ENCODE results near the gene P4HB. TPM values are rescaled to one million over a fixed set of nuclear protein-coding genes. Genes with fewer than 3 reads are reported as not detected.
A peak's percentile ranks its signal among the peaks of the same experiment; 100 is the strongest.

The P4HB gene
- total RNA-seq, 2 experiments from 2014 or later, result 223 to 233 TPM

DNA sequence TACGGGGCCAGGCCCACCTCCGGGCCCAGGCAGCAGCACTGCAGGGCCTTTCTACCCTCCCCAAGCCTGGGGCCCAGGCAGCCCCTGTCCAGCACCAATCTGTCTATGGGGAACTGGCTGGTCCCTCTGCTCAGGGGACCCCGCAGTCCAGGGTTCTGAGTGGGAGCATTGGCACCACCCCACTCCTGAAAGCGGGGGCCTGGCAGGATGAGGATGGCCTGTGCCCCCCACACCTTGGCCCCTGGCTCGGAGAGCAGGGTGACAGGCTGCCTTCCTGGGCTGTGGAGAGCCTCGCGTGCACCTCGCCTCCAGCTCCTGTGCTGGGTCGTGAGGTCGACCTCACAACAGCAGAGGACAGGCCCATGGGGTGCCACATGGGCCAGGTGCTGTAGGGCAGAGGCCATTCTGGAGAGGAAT, 43.1 kb upstream of the P4HB start:
- TF ChIP-seq, protein P1, sequence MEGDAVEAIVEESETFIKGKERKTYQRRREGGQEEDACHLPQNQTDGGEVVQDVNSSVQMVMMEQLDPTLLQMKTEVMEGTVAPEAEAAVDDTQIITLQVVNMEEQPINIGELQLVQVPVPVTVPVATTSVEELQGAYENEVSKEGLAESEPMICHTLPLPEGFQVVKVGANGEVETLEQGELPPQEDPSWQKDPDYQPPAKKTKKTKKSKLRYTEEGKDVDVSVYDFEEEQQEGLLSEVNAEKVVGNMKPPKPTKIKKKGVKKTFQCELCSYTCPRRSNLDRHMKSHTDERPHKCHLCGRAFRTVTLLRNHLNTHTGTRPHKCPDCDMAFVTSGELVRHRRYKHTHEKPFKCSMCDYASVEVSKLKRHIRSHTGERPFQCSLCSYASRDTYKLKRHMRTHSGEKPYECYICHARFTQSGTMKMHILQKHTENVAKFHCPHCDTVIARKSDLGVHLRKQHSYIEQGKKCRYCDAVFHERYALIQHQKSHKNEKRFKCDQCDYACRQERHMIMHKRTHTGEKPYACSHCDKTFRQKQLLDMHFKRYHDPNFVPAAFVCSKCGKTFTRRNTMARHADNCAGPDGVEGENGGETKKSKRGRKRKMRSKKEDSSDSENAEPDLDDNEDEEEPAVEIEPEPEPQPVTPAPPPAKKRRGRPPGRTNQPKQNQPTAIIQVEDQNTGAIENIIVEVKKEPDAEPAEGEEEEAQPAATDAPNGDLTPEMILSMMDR (IDR thresholded peaks at IDR 0.05), result no peak
- Histone ChIP-seq H3K27me3 (ENCODE audit: control insufficient read depth in 1 of 2, insufficient read depth in 2 of 2, low read length in 2 of 2) (peaks cover 7 to 11% of the 10 kb centered on the region in 2 experiments), H3K27ac (ENCODE audit: low read depth in 1 of 2, low read length in 2 of 2) (no peak overlapping the region), H3K9me3 (ENCODE audit: control insufficient read depth in 1 of 2, insufficient read depth in 1 of 2, low read length in 2 of 2) (peaks cover 0 to 5% of the 10 kb centered on the region in 2 experiments), H3K36me3 (ENCODE audit: insufficient read depth, low read length) (peaks cover 29% of the 10 kb centered on the region), H3K4me3 (ENCODE audit: low read length) (no peak overlapping the region), H3K4me1 (ENCODE audit: insufficient read depth, low read length) (peaks cover 14% of the 10 kb centered on the region)
- Mint-ChIP-seq H3K36me3 (ENCODE audit: low read depth) (peaks cover 28% of the 10 kb centered on the region), H3K27ac (no peak overlapping the region), H3K27me3 (peaks cover 13% of the 10 kb centered on the region), H3K4me1 (ENCODE audit: low read depth) (peaks cover 8% of the 10 kb centered on the region), H3K9me3 (no peaks in the 10 kb centered on the region), H3K4me3 (no peak overlapping the region)
- CTCF ChIA-PET, result no interaction called here
- POLR2A ChIA-PET, result no interaction called here
- DNase-seq (no peak), ATAC-seq (ENCODE audit: poor library complexity) (no peak)
- intact Hi-C loops (cut with DNase I, micrococcal nuclease), result no loop called here

DNA sequence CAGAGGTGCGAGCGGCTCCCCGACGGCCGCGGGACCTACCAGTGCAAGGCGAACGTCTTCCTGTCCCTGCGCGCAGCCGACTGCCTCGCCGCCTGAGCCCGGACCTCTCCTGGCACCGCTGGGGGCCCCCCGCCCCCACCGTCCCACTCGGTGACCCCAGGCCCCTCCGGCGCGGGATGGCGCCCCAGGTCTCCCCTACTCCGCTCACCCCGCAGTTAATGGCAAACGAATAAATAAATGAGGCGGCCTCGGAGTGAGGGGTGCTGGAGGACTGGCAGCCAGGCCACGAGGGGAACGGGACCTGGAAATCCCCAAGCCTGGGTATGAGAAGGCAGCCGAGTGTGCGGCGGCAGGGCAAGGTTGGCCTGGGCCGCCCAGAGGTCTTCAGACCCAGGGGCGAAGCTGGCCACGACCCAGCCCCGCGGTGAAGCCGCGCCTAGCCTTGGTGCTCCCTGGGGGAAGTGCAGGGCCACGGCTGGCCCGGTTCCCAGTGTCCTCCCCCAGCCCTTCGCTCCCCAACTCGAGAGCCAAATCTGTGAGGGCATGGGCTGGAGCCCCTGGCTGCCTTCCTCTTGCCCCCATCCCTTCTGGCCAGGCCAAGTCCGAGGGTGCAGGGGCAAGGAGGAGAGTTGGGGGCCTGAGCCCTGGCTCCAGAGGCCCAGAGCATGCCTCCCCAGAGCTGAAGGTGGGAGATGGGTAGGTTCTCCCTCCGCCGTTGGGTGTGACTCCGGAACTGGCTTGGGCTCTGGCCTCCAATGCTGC, 42.5 kb upstream of the P4HB start:
- intact Hi-C loops (cut with DNase I, micrococcal nuclease), result no loop called here
- no peak overlapping the region for H3K4me3 Mint-ChIP-seq

DNA sequence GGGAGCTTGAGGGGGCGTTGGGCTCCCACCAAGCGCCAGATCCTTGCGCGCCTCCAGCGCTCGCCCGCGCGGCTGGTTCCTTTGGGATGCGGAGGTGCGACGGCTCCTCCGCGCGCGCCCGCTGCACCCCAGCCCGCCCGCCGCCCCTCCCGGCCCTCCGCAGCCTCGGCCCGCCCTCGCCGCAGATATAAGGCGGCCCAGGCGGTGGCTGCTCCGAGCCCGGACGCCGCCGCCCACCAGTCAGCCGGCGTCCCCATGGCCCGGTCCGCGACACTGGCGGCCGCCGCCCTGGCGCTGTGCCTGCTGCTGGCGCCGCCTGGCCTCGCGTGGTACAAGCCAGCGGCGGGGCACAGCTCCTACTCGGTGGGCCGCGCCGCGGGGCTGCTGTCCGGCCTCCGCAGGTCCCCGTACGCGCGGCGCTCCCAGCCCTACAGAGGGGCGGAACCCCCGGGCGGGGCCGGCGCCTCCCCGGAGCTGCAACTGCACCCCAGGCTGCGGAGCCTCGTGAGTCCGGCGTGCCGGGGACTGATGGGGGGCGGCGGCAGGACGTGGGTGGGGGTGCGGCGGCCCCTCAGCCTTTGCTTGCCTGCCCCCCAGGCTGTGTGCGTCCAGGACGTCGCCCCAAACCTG, 41.8 kb upstream of the P4HB start, which contains the start of gene NPB:
Gene NPB (plus strand): TSS at position 216 of the 630 bp plus-strand sequence. CDS start 40 bp downstream, at position 256.
- H3K36me3 ChIP-seq (ENCODE audit: insufficient read depth, low read length), result peaks cover 37% of the 10 kb centered on the region
- no peaks in the 10 kb centered on the region for H3K9me3 Mint-ChIP-seq
- peaks cover 13% of the 10 kb centered on the region for H3K27me3 Mint-ChIP-seq

More for the DNA sequence above, 42.5 kb upstream of the P4HB start:
- no peaks in the 10 kb centered on the region for H3K9me3 Mint-ChIP-seq
- DNase-seq (no peak), ATAC-seq (ENCODE audit: poor library complexity) (peak; percentile 51)
- H3K27ac Mint-ChIP-seq, result no peak overlapping the region
- peaks cover 32% of the 10 kb centered on the region for H3K36me3 Mint-ChIP-seq (ENCODE audit: low read depth)
- Histone ChIP-seq H3K36me3 (ENCODE audit: insufficient read depth, low read length) (peaks cover 35% of the 10 kb centered on the region), H3K4me3 (ENCODE audit: low read length) (no peak overlapping the region), H3K9me3 (ENCODE audit: control insufficient read depth in 1 of 2, insufficient read depth in 1 of 2, low read length in 2 of 2) (peaks cover 0 to 5% of the 10 kb centered on the region in 2 experiments), H3K4me1 (ENCODE audit: insufficient read depth, low read length) (peaks cover 14% of the 10 kb centered on the region), H3K27ac (ENCODE audit: low read depth in 1 of 2, low read length in 2 of 2) (no peak overlapping the region), H3K27me3 (ENCODE audit: control insufficient read depth in 1 of 2, insufficient read depth in 2 of 2, low read length in 2 of 2) (peaks cover 7 to 11% of the 10 kb centered on the region in 2 experiments)
- peaks cover 13% of the 10 kb centered on the region for H3K27me3 Mint-ChIP-seq
- TF ChIP-seq, protein P1 (IDR thresholded peaks at IDR 0.05), result no peak
- POLR2A ChIA-PET, result no interaction called here
- CTCF ChIA-PET, result no interaction called here
- peaks cover 8% of the 10 kb centered on the region for H3K4me1 Mint-ChIP-seq (ENCODE audit: low read depth)

More for the DNA sequence above, 41.8 kb upstream of the P4HB start, which contains the start of gene NPB:
- no peak within 1 kb of the TSS for H3K27ac Mint-ChIP-seq
- no peak within 1 kb of the TSS for H3K4me3 Mint-ChIP-seq
- peaks cover 14% of the 10 kb centered on the region for H3K4me1 ChIP-seq (ENCODE audit: insufficient read depth, low read length)
- intact Hi-C loops (cut with DNase I, micrococcal nuclease), result no loop called here
- peaks cover 8% of the 10 kb centered on the region for H3K4me1 Mint-ChIP-seq (ENCODE audit: low read depth)
- H3K27me3 ChIP-seq (ENCODE audit: control insufficient read depth in 1 of 2, insufficient read depth in 2 of 2, low read length in 2 of 2), result peaks cover 7 to 11% of the 10 kb centered on the region in 2 experiments
- peaks cover 34% of the 10 kb centered on the region for H3K36me3 Mint-ChIP-seq (ENCODE audit: low read depth)
- CTCF ChIA-PET, result no interaction called here
- no peak within 1 kb of the TSS for H3K4me3 ChIP-seq (ENCODE audit: low read length)
- ATAC-seq (ENCODE audit: poor library complexity), result peak; percentile 46
- TF ChIP-seq, protein P1 (IDR thresholded peaks at IDR 0.05), result no peak
- DNase-seq, result peak in 1 of 14 experiments; percentile 29
- peaks cover 0 to 5% of the 10 kb centered on the region in 2 experiments for H3K9me3 ChIP-seq (ENCODE audit: control insufficient read depth in 1 of 2, insufficient read depth in 1 of 2, low read length in 2 of 2)
- POLR2A ChIA-PET, result interaction anchor here (0.6 kb wide), 2 partner anchors 37 to 121 kb away, joined by 3 read pairs; partner anchors contain the start of gene LRRC45
- no peak within 1 kb of the TSS for H3K27ac ChIP-seq (ENCODE audit: low read depth in 1 of 2, low read length in 2 of 2)

Measured in CD4-positive, alpha-beta T cell (primary cell).